HG03439 (cell line): ENCODE data around the gene MRGPRX2.

Experiments used
- ATAC-seq: cut with Tn5 transposase; IDR thresholded peaks from one replicate; pipeline ENCODE4 v1.9.1; 2021; ENCODE audit warnings: mild to moderate bottlenecking, moderate library complexity; ENCODE audit not compliant: unreplicated experiment

The MRGPRX2 gene

DNA sequence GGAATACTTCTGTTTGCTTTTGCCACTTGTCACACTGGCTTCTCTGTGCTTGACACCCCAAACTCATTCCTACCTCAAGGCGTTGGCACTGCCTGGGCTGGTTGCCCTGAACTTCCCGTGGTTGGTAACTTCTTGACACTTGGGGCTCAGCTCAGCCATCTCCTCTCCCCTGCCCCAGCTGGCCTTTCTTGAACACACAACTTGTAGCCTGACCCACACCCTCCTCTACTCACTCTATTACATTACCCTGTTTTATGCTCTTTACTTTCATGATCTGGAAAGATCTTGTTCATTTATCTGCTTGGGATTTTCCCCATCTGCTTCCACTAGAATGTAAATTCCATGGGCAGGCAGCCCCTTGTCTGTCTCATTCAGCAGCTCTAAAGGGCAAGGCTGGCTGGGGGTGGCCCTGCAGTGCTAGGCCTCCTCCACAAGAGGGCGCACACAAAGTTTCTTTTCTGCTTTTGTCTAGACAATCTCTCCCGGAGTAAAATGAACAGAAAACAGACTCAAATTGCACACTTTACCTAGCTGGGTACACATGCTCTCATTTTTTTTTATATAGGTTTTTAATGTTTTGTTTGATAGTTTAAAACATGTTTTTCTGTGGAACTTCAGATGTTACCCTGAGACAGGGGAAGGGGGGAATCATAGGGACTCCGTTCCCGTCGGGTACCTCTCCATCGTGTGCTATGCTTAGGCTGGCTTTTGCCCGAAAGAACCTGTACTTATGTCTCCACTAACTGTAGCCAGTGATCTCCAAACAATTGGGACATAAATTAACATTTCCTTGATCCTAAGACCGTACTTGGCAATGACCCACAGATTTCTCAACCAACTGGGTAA is 16.4 kb upstream of the MRGPRX2 start:
- ATAC-seq: no peak

DNA sequence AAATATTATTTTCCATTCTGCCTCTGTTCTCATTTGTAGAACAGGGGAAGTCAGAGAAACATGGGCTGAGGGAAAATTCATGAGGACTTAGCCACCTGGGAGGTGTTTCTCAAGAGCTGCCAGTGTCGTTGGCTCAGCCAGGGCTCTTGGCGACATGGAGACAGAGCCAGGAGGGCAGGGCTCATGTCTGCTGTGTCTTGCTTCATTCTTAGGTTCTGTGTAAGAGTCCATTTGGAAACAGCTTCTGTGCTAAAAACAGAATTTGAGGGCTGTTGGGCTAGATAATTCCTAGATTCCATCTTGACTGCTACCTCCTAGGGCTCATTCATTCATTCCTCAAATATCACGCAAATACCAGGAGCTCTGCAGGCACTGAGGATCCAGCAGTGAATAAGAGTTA is 15.1 kb upstream of the MRGPRX2 start:
- ATAC-seq: no peak

DNA sequence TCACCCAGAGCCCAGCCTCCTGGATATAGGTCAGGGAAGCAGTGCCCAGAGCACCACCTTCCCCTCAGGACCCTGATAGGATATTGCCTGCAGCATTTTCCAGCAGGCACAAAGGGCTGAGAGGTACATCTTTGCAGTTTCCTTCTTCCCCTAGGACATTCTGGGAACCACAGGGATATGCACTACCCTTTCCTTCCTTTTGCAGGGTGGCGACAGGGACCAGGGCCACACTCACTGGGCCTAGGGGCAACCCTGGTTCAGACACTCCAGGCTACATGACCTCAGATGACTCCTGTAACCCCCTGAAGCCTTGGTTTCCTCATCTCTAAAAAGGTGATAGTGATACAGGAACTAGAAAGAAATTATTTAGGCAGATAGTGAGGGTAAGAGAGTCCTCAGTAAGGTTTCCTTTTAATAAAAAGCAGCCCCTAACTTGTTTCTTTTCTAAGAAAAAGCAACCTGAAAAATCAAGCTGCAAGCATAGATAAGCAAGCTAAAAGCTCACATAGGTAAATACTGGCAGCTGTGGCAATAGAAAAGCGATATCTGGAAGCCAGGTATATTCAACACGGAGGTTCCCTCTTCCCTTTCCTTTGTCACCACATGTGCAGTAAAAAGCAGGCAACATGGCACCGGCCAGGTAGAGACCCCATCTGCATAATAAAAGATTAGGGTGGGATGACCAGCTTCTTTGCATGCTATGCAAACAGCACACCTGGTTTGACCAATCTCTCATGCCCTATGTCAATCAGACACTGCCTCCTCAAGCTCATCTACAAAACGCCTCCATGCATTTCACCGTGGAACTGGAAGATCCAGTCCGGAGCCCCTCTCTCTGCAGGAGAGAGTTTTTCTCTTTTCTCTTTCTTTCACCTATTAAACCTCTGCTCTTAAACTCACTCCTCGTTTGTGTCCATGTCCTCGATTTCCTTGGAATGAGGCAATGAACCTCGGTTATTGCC is 13.2 kb upstream of the MRGPRX2 start:
- no peak for ATAC-seq

DNA sequence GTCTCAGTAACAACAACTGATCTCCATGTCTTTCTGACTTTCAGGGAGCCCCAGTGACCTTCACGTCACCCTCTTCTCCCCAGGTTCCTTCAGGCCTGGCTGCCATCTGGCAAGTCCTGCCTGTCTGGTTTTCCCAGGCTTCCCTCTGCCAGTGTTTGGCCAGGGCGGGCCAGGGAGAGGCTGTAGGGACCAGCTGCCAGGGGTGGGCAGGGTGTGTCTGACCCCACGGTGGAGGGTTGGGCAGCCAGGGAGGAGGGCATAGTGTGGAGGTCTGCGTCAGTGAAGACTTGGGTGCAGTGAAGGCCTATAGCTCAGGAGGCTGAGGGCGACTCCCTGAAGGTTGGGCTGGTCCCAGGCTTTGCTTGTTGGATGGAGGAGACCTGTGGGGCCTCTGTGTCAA is 11.9 kb upstream of the MRGPRX2 start:
- no peak for ATAC-seq

DNA sequence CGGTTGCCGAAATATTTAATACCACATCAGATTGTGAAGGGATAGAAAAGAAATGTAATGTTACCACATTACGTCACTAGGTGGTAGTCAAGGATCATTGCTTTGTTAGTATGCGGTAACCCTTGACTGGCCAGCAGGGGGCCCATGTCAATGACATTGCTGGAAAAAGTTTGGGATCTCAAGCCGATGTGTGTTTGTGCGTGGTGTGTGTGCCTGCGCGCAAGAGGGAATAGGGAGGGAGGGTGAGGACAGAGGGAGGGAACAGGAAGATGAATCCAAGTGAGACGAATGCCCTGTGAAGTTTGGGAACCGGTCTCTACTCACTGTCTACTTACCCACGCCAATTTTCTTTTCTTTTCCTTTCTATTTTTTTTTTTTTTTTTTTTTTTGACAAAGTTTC is 10.7 kb upstream of the MRGPRX2 start:
- peak; percentile 92 for ATAC-seq

DNA sequence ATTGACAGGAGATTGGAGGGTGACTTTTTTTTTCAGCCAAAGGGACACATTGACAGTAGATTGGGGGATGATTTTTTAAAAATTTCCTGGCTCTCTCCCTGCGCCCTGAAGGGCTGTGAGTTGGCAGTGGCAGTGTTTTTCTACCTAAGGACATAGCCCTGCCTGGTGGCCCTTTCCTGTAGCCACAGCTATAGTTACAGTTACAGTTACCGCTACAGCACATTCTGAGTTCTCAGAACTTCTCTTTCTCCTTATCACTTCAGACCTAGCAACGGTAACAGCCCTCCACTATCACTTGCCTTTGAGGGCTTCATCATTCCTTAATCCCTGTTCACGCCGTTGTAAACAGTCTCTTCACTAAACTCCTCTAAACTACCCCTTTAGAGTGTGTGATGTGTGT is 684 bp downstream of the MRGPRX2 start:
- no peak for ATAC-seq

DNA sequence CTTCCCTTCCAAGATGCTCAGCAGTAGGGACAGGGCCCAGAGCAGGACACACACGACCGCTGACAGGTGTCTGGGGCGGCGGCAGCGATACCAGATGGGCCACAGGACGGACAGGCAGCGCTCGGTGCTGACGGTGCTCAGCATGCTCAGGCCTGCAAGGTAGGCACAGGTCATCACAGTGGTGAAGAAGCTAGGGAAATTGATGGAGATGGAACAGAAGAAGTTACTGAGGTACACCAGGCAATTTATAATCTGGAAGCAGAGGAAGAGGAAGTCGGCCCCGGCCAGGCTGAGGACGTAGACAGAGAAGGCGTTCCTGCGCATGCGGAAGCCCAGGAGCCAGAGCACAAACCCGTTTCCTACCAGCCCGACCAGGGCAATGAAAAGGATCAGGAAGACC is 4.6 kb downstream of the MRGPRX2 start:
- no peak for ATAC-seq

DNA sequence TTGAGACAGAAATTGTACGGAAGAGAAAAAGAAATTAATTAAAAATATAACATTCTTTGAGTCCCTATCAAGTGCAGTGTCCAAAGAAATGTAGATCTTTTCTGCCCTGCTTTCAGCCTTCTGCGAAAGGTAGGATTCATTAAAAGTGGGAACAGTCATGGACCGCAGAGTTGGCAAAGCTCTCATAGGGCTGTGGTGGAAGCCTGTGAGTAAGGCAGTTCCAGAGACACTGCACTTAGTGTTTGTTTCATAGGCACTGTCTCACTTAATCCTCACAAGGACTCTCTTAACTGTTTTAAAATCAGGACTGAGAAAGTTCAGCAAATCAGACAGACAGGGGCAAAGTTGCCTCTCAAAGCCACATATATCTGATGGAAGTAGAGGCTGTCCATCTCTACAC is 5.5 kb downstream of the MRGPRX2 start:
- ATAC-seq: no peak

DNA sequence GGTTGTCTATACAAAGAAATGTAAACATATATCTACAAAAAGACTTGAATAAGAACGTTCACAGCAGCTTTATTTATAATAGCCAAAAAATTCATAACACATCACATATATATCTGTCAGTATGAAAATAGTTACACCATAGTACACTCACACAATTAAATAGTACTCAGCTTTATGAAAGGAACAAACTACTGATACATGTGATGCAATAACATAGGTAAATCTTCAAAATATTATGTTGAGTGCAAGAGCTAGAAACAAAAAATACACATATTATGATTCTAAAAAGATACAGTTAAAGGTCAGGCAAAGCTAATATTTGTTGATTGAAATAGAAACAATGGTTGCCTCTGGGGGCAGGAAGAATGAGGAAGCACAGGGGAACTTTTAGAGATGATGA is 6.6 kb downstream of the MRGPRX2 start:
- ATAC-seq: no peak

DNA sequence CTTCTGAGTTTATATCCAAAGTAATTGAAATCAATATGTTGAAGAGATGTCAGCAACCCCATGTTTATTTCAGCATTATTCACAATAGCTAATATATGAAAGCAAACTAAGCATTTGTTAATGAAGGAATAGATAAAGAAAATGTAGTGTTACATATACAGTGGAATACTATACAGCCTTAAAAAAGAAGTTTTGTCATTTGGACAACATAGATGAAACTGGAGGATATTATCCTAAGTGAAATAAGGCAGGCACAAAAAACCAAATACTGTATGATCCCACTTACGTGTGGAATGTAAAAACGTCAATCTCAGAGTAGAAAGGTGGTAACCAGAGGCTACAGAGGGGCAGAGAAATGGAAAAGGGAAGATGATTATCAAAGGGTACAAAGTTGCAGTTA is 10.2 kb downstream of the MRGPRX2 start:
- no peak for ATAC-seq

DNA sequence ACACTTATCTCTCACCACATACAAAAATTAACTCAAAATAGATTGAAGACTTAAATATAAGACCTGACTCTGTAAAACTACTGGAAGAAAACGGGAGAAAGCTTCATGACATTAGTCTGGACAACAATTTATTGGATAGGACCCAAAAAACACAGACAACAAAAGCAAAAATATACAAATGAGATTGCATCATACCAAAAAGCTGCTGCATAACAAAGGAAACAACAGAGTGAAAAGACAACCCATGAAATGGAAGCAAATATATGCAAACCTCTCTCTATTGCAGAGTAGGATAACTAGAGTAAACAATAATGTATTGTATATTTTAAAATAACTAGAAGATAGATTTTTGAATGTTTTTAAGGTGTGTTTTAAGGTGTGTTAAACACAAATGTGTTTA is 11.2 kb downstream of the MRGPRX2 start:
- ATAC-seq: no peak

DNA sequence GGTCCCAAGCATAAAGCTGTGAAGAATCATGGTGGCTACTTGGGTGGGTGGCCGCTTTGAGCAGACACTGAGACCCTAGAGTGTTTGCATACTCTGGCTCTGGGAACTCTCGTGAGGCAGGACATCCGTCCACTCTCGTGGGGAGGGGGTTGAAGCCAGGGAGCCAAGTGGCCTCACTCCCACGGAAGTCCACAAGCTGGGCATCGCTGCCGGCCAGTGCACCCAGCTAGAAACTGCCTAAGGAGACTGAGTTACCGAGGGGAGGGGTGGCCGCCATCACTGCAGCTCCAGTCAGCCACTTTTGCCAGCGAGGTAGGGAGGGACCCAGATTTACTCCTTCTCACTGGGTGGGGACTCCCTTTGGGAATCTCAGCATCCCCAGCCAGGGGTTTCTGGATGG is 20.5 kb downstream of the MRGPRX2 start:
- ATAC-seq: no peak

DNA sequence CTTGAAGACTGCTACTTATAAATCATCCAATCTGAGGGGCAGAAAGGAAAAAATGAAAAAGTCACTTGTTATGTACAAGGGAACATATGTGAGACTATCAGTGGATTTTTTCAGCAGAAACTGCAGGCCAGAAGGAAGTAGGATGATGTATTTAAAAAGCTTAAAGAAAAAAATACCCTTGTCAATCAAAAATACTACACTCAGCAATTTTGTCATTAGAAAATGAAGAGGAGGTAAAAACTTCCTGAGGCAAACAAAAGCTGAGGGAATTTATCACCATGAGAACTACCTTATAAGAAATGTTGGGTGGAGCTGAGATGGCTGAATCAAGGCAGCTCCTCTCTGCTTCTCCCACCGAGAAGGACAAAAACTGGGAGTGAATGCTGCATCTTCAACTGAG is 21.1 kb downstream of the MRGPRX2 start:
- no peak for ATAC-seq

DNA sequence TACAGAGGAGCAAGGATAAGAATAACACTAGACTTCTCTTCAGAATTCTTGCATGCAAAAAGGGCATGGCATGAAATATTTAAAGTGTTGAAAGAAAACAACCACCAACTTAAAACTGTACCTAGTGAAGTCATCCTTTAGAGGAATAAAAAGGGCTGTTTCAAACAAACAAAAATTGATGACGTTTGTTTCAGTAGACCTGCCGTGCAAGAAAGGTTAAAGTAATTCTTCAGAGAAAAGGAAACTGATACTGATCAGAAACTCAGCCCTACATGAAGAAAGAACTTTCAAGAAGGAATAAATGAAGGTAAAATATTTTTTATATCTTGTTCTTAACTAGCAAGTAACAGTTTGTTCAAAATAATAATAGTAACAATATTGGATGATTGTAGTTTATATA is 27.5 kb downstream of the MRGPRX2 start:
- ATAC-seq: no peak

DNA sequence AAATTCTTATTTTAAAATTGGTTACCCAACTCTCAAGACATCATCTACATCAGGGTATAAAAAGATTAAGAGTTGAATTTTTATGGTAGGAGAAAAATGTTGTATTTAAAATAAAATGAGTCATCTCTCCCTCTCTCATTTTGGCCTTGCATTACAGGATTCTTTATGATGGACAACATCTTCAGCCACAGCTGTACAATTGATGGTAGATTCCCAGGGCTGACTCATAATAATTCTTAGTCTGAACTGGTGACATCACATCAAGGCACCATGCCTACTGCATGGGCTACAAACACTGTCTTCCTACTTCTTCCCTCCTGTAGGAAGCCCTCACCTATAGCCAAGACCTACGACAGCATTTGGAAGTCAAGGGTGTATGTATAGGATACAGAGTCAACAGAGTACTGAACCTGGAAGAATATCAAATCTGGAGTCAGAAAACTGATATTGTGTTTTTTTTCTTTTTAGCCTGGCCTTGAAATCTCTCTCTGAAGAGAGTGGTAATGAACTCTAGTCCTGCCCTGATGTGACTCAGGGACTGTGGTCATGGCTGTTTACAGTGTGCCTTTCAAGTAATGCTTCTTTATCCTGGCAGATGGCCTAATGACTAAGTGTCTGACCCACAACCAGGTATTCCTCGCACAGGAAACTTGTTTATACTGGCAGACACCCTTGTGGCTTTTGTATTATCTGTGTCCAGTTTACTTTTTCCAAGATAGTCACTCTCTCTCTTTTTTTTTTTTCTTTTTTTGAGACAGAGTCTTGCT is 32.5 kb downstream of the MRGPRX2 start:
- no peak for ATAC-seq

DNA sequence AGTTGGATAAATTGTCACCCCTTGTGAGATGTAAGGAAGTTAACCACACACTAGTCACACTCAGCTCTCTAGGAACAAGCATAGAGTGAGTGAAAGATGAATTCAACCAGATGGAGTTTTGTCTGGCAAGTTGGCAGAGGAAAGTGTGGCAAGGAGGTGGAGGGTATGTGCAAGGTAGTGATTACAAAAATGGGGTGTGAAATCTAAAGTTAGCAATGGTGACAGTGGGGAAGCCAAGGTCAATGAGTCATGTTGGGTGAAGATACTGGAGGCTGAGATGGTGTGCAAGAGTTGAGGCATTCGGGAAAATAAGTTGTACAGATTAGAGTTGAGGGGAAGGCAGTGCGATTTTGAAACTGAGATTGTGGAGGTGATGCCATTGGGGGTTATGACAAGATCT is 33.7 kb downstream of the MRGPRX2 start:
- no peak for ATAC-seq

DNA sequence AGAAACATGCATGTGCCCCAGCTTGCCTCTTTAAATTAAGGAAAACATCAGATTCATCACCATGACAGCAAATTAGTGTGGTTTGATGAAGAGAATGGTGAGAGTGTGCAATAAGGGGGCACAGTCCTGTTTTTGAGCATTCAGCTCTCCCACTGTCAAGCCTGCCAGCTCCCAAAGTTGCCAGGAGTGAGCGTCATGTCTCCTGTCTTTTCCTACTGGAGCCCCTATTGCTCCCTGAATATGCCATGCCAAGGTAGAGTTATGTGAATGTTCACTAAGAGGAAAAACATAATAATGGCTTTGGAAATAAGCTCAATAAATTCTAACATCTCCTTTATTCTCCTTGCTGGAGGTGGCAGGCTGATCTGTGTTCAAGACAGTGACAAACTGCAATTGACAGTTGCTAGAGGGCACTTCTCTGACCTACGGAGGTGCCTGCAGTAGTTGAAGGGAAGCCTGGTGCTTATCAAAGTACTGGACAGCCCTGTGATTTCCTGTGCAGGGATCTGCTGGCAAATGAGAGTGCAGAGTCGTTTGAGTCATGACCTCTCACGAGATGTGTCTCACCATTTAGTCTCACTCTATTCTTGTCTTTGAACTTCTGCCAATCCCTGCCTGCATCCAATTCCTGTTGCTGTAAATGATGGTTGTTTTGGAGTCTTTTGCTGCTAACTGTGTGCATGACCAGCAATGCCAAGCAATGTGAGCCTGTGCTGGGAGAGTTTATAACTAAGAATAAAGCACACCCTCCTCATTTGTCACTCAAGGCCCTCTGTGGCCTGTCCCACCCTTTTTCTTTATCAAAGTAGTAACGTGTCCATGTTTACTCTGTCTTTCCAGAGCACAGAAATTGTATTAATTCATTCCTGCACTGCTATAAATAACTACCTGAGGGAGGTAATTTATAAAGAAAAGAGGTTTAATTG is 34.8 kb downstream of the MRGPRX2 start:
- no peak for ATAC-seq

DNA sequence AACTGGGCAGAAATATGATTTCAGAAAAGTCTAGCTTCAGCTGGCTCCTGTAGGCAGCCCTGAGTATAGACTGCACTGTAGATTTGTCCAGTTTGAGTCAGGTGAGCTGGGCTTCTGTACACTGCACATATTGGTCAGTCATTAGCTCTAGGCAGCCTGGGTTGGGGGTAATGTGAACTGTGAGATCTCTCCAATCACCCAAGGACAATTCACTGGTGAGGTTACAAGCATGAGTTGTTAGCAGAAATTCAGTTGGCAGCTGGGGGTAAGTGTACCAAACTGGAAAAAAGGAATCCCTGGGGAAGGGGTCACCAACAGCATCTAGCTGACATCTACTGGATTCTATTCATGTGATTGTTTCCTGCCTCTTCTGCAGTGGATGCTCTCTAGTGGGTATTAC is 39.7 kb downstream of the MRGPRX2 start:
- ATAC-seq: no peak

DNA sequence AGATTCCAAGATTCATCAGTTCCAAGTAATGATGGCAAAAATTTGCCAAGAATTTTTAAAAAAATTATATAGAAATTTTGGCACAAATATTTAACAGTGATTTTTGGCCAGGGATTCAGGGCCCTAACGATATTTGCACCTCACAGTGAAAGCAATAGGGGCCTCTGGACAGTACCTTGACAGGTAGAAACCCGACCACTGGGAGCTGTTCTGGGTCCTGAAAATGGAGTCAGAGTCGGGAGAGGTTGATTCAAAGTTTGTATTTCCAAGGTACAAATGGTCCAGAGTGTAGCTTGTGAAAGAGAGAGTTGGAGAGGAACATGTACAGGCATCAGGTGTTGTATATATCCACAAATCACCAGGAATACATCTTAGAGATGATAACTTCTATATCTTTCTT is 41.6 kb downstream of the MRGPRX2 start:
- ATAC-seq: no peak

DNA sequence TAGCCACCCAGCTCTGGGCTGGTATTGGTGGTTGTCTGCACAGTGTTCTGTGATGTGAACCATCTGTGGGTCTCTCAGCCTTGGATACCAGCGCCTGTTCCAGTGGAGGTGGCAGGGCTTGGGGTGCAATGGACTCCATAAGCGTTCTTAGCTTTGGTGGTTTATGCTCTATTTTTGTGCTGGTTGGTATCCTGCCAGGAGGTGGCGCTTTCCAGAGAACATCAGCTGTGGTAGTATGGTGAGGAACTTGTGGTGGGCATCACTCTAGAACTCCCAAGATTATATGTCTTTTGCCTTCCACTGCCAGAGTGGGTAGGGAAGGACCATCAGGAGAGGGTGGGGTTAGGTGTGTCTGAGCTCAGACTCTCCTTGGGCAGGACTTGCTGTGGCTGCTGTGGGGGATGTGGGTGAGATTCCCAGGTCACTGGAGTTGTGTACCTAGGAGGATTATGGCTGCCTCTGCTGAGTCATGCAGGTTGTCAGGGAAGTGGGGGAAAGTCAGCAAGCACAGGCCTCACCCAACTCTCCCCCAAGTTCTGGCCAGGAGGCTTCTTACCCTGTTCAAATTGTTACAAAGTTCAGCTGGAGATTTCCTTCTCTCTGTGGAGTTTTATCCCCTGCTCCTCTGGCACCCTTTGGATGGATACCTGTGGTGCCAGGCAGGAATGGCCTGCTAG is 47.2 kb downstream of the MRGPRX2 start:
- ATAC-seq: no peak
